Tibial nerve (tissue), 3 donors: ENCODE measurements around the gene USP47.

ENCODE experiments used
- CTCF ChIP-seq, 5 experiments: fragments of 200-600 bp in 3 of 5; fragments of 450-650 bp in 2 of 5; sonication (generic) in 3 of 5; IDR thresholded peaks; one replicate each; pipeline ENCODE4 v1.5.1; 2016 to 2019; ENCODE audit warnings: antibody characterized with exemption in 5 of 5, mild to moderate bottlenecking in 3 of 5, moderate library complexity in 2 of 5
- POLR2A ChIP-seq, 2 donors: fragments of 450-650 bp; IDR thresholded peaks; one replicate each; pipeline ENCODE4 v1.6.1; 2017; ENCODE audit warnings: antibody characterized with exemption in 2 of 2, mild to moderate bottlenecking in 2 of 2, moderate library complexity in 2 of 2

GRCh38 chr11:11864803-11865202, 23.0 kb downstream of the USP47 start:
- no peak for TF ChIP-seq CTCF (IDR thresholded peaks at IDR 0.05)
- TF ChIP-seq POLR2A (IDR thresholded peaks at IDR 0.05) = no peak
